Activated CD4-positive, alpha-beta memory T cell treated with anti-CD3 and anti-CD28 coated beads, Interleukin-2, amount 10 ng/mL, durations not matched to agents 7 days and 5 days (primary cell): Measurements from ENCODE around the gene GFPT2. TPM values are rescaled to one million over a fixed set of nuclear protein-coding genes. Genes with fewer than 3 reads are reported as not detected.

Experiments used
- CTCF ChIA-PET: fragments of 350-600 bp; sonication (Branson Sonifier 250); formaldehyde crosslinking; loops from one replicate; lab custom pipeline; 2021; ENCODE audit warnings: antibody characterized with exemption, inconsistent platforms; lab: Charles Lee
- POLR2A ChIA-PET: fragments of 350-600 bp; sonication (Branson Sonifier 250); formaldehyde crosslinking; loops from one replicate; lab custom pipeline; 2021; ENCODE audit warnings: antibody characterized with exemption; lab: Charles Lee
- DNase-seq: peaks from one replicate; pipeline ENCODE4 v3.0.0-alpha.2; 2020
- H3K27ac Mint-ChIP-seq: one replicate; pipeline ENCODE4 v1.8.0; 2021; ENCODE audit warnings: mild to moderate bottlenecking, mixed read lengths
- H3K27me3 Mint-ChIP-seq: one replicate; pipeline ENCODE4 v1.8.0; 2021; ENCODE audit warnings: mixed read lengths
- H3K36me3 Mint-ChIP-seq: one replicate; pipeline ENCODE4 v1.8.0; 2021; ENCODE audit warnings: low read depth, mixed read lengths
- H3K4me1 Mint-ChIP-seq: one replicate; pipeline ENCODE4 v1.8.0; 2021; ENCODE audit warnings: mixed read lengths
- H3K4me3 Mint-ChIP-seq: one replicate; pipeline ENCODE4 v1.8.0; 2021; ENCODE audit warnings: mild to moderate bottlenecking, mixed read lengths
- H3K9me3 Mint-ChIP-seq: one replicate; pipeline ENCODE4 v1.8.0; 2021; ENCODE audit warnings: mixed read lengths
- total RNA-seq, 2 experiments: library from RNA; stranded (reverse); gene quantifications; one replicate each; pipeline ENCODE4 v1.2.3, GENCODE V29; 2021

Gene GFPT2
- total RNA-seq, result not detected

GRCh38 chr5:180353048-180353979, at the start of gene GFPT2:
Gene GFPT2 (minus strand): TSS chr5:180353336. CDS start chr5:180353217, 119 bp downstream.
- Mint-ChIP-seq H3K4me1 (peaks cover 4% of the 10 kb centered on the region), H3K9me3 (no peaks in the 10 kb centered on the region), H3K4me3 (peak within 1 kb of the TSS; percentile 44), H3K36me3 (no peaks in the 10 kb centered on the region), H3K27ac (no peak within 1 kb of the TSS), H3K27me3 (peaks cover 54% of the 10 kb centered on the region)
- POLR2A ChIA-PET, result no interaction called here
- CTCF ChIA-PET, result interaction anchor here (0.6 to 1.5 kb wide), 2 partner anchors 25 to 36 kb away, joined by 4 to 7 read pairs; no protein-coding TSS in a partner anchor
- peak; percentile 72 for DNase-seq

DNA sequence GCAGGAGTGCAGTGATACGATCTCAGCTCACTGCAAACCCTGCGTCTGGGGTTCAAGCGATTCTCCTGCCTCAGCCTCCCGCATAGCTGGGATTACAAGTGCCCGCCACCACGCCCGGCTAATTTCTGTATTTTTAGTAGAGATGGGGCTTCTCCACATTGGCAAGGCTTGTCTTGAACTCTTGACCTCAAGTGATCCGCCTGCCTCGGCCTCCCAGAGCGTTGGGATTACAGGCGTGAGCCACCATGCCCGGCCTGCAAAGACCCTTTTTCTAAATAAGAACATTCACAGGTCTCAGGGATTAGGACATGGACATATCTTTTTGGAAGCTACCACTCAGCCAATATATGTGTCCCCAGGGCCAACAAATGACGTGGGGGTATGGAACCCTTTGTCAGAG, 49.6 kb upstream of the GFPT2 start:
- H3K4me1 Mint-ChIP-seq, result no peaks in the 10 kb centered on the region
- DNase-seq, result no peak
- peaks cover 2% of the 10 kb centered on the region for H3K27me3 Mint-ChIP-seq
- ChIA-PET CTCF (no interaction called here), POLR2A (no interaction called here)
- H3K9me3 Mint-ChIP-seq, result no peaks in the 10 kb centered on the region
- no peaks in the 10 kb centered on the region for H3K36me3 Mint-ChIP-seq
- no peak overlapping the region for H3K27ac Mint-ChIP-seq
- no peak overlapping the region for H3K4me3 Mint-ChIP-seq

DNA sequence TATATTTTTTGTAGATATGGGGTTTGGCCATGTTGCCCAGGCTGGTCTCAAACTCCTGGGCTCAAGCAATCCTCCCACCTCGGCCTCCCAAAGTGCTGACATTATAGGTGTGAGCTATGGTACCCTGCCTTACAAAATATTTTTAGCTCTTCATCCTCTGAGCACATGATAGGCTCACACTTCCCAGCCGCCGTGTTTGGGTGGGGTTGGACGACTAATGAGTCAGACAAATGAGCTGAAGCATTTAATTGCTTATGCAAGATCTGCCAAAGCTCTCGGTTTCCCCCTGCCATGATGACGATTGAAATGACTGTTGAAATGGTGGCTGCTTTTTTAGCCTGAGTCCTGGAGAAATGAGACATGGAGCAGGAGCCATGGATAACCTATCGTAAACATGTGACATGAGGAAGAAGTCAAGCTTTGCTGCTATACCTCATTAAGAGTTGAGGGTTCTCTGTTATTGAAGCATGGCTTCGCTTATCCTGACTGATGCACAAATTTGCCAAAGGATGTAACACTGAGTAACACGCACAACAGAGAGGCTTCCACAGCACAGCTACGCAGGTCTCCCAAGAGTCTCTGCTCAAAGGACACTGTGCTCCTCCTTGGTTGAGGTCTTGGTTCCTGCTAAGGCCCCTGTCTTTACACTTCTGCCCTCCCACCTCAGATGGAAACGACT, 48.2 kb upstream of the GFPT2 start:
- no peaks in the 10 kb centered on the region for H3K4me1 Mint-ChIP-seq
- H3K27me3 Mint-ChIP-seq, result peaks cover 2% of the 10 kb centered on the region
- H3K36me3 Mint-ChIP-seq, result no peaks in the 10 kb centered on the region
- no peak for DNase-seq
- H3K9me3 Mint-ChIP-seq, result no peaks in the 10 kb centered on the region
- no peak overlapping the region for H3K27ac Mint-ChIP-seq
- H3K4me3 Mint-ChIP-seq, result no peak overlapping the region
- ChIA-PET CTCF (no interaction called here), POLR2A (no interaction called here)

GRCh38 chr5:180400416-180400815, 47.3 kb upstream of the GFPT2 start:
- CTCF ChIA-PET, result no interaction called here
- H3K9me3 Mint-ChIP-seq, result no peaks in the 10 kb centered on the region
- H3K27ac Mint-ChIP-seq, result no peak overlapping the region
- POLR2A ChIA-PET, result no interaction called here
- DNase-seq, result no peak
- no peaks in the 10 kb centered on the region for H3K36me3 Mint-ChIP-seq
- H3K27me3 Mint-ChIP-seq, result no peaks in the 10 kb centered on the region
- H3K4me3 Mint-ChIP-seq, result no peak overlapping the region
- no peaks in the 10 kb centered on the region for H3K4me1 Mint-ChIP-seq

GRCh38 chr5:180399401-180400215, 46.5 kb upstream of the GFPT2 start:
- DNase-seq, result no peak
- ChIA-PET CTCF (no interaction called here), POLR2A (no interaction called here)
- Mint-ChIP-seq H3K27ac (no peak overlapping the region), H3K4me3 (no peak overlapping the region), H3K36me3 (no peaks in the 10 kb centered on the region), H3K9me3 (no peaks in the 10 kb centered on the region), H3K27me3 (no peaks in the 10 kb centered on the region), H3K4me1 (no peaks in the 10 kb centered on the region)

DNA sequence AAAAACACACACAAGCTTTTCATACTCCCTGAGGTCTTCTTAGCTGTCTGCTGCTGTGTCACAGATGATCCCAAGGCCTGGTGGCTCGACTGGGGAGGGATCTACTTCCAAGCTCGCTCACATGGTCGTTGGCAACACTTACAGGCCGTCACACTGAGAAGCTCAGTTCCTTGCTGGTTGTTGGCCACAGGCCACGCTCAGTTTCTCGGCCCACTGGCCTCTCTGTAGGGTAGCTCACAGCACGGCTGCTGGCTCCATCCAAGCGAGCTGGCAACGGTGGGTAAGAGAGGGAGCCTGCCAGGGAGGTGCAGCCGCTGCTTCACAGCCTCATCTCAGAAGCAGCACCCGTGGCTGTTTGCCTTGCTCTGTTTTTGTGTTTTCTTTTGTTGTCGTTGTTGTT, 43.8 kb upstream of the GFPT2 start:
- H3K36me3 Mint-ChIP-seq, result no peaks in the 10 kb centered on the region
- H3K4me1 Mint-ChIP-seq, result no peaks in the 10 kb centered on the region
- no peak overlapping the region for H3K4me3 Mint-ChIP-seq
- ChIA-PET CTCF (no interaction called here), POLR2A (no interaction called here)
- H3K27me3 Mint-ChIP-seq, result no peaks in the 10 kb centered on the region
- DNase-seq, result no peak
- no peak overlapping the region for H3K27ac Mint-ChIP-seq
- no peaks in the 10 kb centered on the region for H3K9me3 Mint-ChIP-seq

GRCh38 chr5:180395540-180396274, 42.6 kb upstream of the GFPT2 start:
- POLR2A ChIA-PET, result no interaction called here
- Mint-ChIP-seq H3K27me3 (no peaks in the 10 kb centered on the region), H3K9me3 (no peaks in the 10 kb centered on the region), H3K4me3 (no peak overlapping the region), H3K36me3 (no peaks in the 10 kb centered on the region), H3K27ac (no peak overlapping the region), H3K4me1 (no peaks in the 10 kb centered on the region)
- DNase-seq, result no peak
- CTCF ChIA-PET, result interaction anchor here (1.2 kb wide), 1 partner anchor 76 kb away, joined by 3 read pairs; no protein-coding TSS in a partner anchor

- no peak for DNase-seq
- Mint-ChIP-seq H3K4me1 (no peaks in the 10 kb centered on the region), H3K9me3 (no peaks in the 10 kb centered on the region), H3K27ac (no peak overlapping the region), H3K36me3 (no peaks in the 10 kb centered on the region), H3K27me3 (no peaks in the 10 kb centered on the region), H3K4me3 (no peak overlapping the region)
- ChIA-PET CTCF (no interaction called here), POLR2A (no interaction called here)
Measured at GRCh38 chr5:180394031-180394636, 41.0 kb upstream of the GFPT2 start.

GRCh38 chr5:180391276-180391675, 38.1 kb upstream of the GFPT2 start:
- Mint-ChIP-seq H3K4me3 (no peak overlapping the region), H3K36me3 (no peaks in the 10 kb centered on the region), H3K9me3 (no peaks in the 10 kb centered on the region), H3K27ac (no peak overlapping the region), H3K4me1 (no peaks in the 10 kb centered on the region), H3K27me3 (no peaks in the 10 kb centered on the region)
- no peak for DNase-seq
- CTCF ChIA-PET, result no interaction called here
- POLR2A ChIA-PET, result no interaction called here

DNA sequence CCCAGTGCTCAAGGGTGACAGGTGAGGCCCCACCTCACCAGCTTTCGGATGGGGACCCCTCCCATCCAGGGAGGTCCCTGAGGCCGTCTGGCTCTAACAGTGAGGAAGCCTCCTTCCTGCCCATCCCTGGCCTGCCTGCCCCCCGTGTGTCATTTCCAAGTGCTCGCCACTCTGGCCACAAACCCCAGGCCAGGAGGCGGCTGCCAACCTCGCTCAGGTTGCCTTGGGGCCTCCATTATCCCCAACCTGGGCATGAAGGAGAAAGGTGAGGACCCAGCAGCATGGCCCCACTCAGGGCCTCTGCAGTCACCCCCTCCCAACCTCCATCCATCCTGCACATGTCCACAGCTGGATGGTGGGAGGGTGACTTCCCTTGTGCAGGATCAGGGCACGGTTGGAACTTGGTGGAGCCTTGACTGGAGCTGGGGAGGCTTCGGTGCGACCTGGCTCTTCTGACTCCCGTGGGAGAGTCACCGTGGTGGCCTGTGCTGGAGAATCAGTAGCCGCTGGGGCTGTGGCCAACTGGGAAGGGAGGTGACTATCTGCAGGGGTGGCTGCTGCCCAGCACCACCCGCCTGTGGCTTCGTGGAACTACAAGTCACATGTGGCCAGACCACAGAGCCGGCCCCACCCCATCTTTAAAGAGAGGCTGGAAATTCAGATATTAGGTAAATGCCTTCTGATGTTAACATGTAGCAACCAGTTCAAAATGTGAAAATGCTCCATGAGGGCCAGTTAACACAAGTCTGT, 37.5 kb upstream of the GFPT2 start:
- POLR2A ChIA-PET, result no interaction called here
- no peaks in the 10 kb centered on the region for H3K36me3 Mint-ChIP-seq
- no peak for DNase-seq
- no peaks in the 10 kb centered on the region for H3K4me1 Mint-ChIP-seq
- no peaks in the 10 kb centered on the region for H3K27me3 Mint-ChIP-seq
- H3K9me3 Mint-ChIP-seq, result no peaks in the 10 kb centered on the region
- CTCF ChIA-PET, result no interaction called here
- H3K4me3 Mint-ChIP-seq, result no peak overlapping the region
- H3K27ac Mint-ChIP-seq, result no peak overlapping the region

- ChIA-PET POLR2A (no interaction called here), CTCF (interaction anchor here (1.5 kb wide), 1 partner anchor 61 kb away, joined by 3 read pairs; no protein-coding TSS in a partner anchor)
- Mint-ChIP-seq H3K9me3 (no peaks in the 10 kb centered on the region), H3K4me1 (no peaks in the 10 kb centered on the region), H3K36me3 (no peaks in the 10 kb centered on the region), H3K4me3 (no peak overlapping the region), H3K27me3 (no peaks in the 10 kb centered on the region), H3K27ac (no peak overlapping the region)
- no peak for DNase-seq
Measured at GRCh38 chr5:180389252-180390101, 36.3 kb upstream of the GFPT2 start.
